GM06990 (cell line): ENCODE results near the gene SNRPA1.

Source experiments
- DNase-seq: peaks from one replicate; pipeline ENCODE4 v3.0.0-alpha.2; 2011; ENCODE audit not compliant: insufficient read length; ENCODE audit errors: extremely low read depth
- H3K27me3 ChIP-seq: replicated peaks from 2 replicates; pipeline ENCODE4 v1.6.0; 2011; ENCODE audit warnings: low read length; ENCODE audit not compliant: control insufficient read depth, insufficient read depth
- H3K36me3 ChIP-seq: 2 replicates; pipeline ENCODE4 v1.5.1; 2011; ENCODE audit warnings: low read length; ENCODE audit not compliant: control insufficient read depth, insufficient read depth
- H3K4me3 ChIP-seq: replicated peaks from 2 replicates; pipeline ENCODE4 v1.5.1; 2011; ENCODE audit warnings: low read depth, mild to moderate bottlenecking, control low read depth, low read length
- CTCF ChIP-seq: IDR thresholded peaks from 2 replicates; pipeline ENCODE4 v1.5.1; 2011; ENCODE audit warnings: low read length, control low read depth, mild to moderate bottlenecking, inconsistent platforms; ENCODE audit not compliant: insufficient read depth, poor library complexity, severe bottlenecking

The SNRPA1 gene

GRCh38 chr15:101316529-101316928 lies 21.5 kb upstream of the SNRPA1 start:
- no peak for TF ChIP-seq CTCF
- H3K27me3 ChIP-seq = peaks cover 2% of the 10 kb centered on the region
- DNase-seq = no peak
- H3K4me3 ChIP-seq = no peak overlapping the region
- H3K36me3 ChIP-seq = no peaks in the 10 kb centered on the region

GRCh38 chr15:101315736-101316135 lies 20.7 kb upstream of the SNRPA1 start:
- Histone ChIP-seq H3K36me3 (no peaks in the 10 kb centered on the region), H3K4me3 (no peak overlapping the region), H3K27me3 (peaks cover under 1% of the 10 kb centered on the region)
- DNase-seq = no peak
- no peak for TF ChIP-seq CTCF

GRCh38 chr15:101314336-101315125 lies 19.5 kb upstream of the SNRPA1 start:
- Histone ChIP-seq H3K4me3 (no peak overlapping the region), H3K36me3 (no peaks in the 10 kb centered on the region), H3K27me3 (no peaks in the 10 kb centered on the region; the same call in none of the 2 replicates)
- no peak for DNase-seq
- TF ChIP-seq CTCF = no peak

- no peak for DNase-seq
- Histone ChIP-seq H3K4me3 (no peak overlapping the region), H3K36me3 (no peaks in the 10 kb centered on the region), H3K27me3 (no peaks in the 10 kb centered on the region; the same call in none of the 2 replicates)
- no peak for TF ChIP-seq CTCF
These were observed 18.2 kb upstream of the SNRPA1 start for GRCh38 chr15:101313041-101313761.

GRCh38 chr15:101310508-101310907 lies 15.5 kb upstream of the SNRPA1 start:
- H3K4me3 ChIP-seq = no peak overlapping the region
- H3K36me3 ChIP-seq = no peaks in the 10 kb centered on the region
- DNase-seq = no peak
- TF ChIP-seq CTCF = no peak
- H3K27me3 ChIP-seq = no peaks in the 10 kb centered on the region; the same call in 1 of the 2 replicates
